GM12873 (cell line): ENCODE measurements around the gene LANCL3.
"Not testable (repeated sequence)": the region's sequence is repeated elsewhere in the genome, so short reads cannot be mapped to it uniquely, and the experiment has no call there.

Source experiments
- CTCF ChIP-seq: IDR thresholded peaks from 2 replicates; pipeline ENCODE4 v1.5.1; 2012; ENCODE audit warnings: low read depth, mild to moderate bottlenecking, moderate library complexity, low read length, control low read depth; ENCODE audit not compliant: insufficient read depth; ENCODE audit errors: missing control alignments

Gene LANCL3

GRCh38 chrX:37571426-37572107 lies at the start of gene LANCL3:
LANCL3 (plus strand) TSS chrX:37571661; CDS start chrX:37571871, 210 bp downstream.
- not testable (repeated sequence) for TF ChIP-seq CTCF

GRCh38 chrX:37541991-37542390 lies 29.5 kb upstream of the LANCL3 start:
- no peak for TF ChIP-seq CTCF

- no peak for TF ChIP-seq CTCF
Measured at GRCh38 chrX:37542791-37543190, 28.7 kb upstream of the LANCL3 start.

- no peak for TF ChIP-seq CTCF
Measured at GRCh38 chrX:37543324-37543723, 28.1 kb upstream of the LANCL3 start.

- TF ChIP-seq CTCF = no peak
Measured at GRCh38 chrX:37545066-37545465, 26.4 kb upstream of the LANCL3 start.

GRCh38 chrX:37553476-37553875 lies 18.0 kb upstream of the LANCL3 start:
- no peak for TF ChIP-seq CTCF

GRCh38 chrX:37578045-37578444 lies 6.6 kb downstream of the LANCL3 start:
- no peak for TF ChIP-seq CTCF
